Uterus (tissue), 4 donors: ENCODE data around the gene FBN1. TPM values are rescaled to one million over a fixed set of nuclear protein-coding genes. Genes with fewer than 3 reads are reported as not detected.

Source experiments
- DNase-seq, 2 donors: peaks; one replicate each; pipeline ENCODE4 v3.0.0-alpha.2; 2019 to 2020
- H3K27ac ChIP-seq, 2 donors: fragments of 200-600 bp; sonication (generic); 1 replicate in 1 of 2; 2 replicates in 1 of 2; pipeline ENCODE4 v1.5.1; 2016 to 2018
- H3K27me3 ChIP-seq, 2 donors: fragments of 200-600 bp; sonication (generic); one replicate each; pipeline ENCODE4 v1.5.1; 2018 to 2019; ENCODE audit warnings: control low read depth in 1 of 2
- H3K36me3 ChIP-seq, 2 donors: fragments of 200-600 bp; sonication (generic); one replicate each; pipeline ENCODE4 v1.5.1; 2019; ENCODE audit warnings: control low read depth in 1 of 2
- H3K4me1 ChIP-seq, 2 donors: fragments of 200-600 bp; sonication (generic); one replicate each; pipeline ENCODE4 v1.5.1; 2018 to 2019; ENCODE audit warnings: control low read depth in 1 of 2
- H3K4me3 ChIP-seq, 2 donors: fragments of 200-600 bp; sonication (generic); 1 replicate in 1 of 2; 2 replicates in 1 of 2; pipeline ENCODE4 v1.5.1; 2018 to 2019; ENCODE audit warnings: mild to moderate bottlenecking in 1 of 2
- H3K9me3 ChIP-seq, 2 donors: fragments of 200-600 bp; sonication (generic); one replicate each; pipeline ENCODE4 v1.5.1; 2019; ENCODE audit warnings: control low read depth in 1 of 2
- POLR2A ChIP-seq, 2 donors: fragments of 450-650 bp; IDR thresholded peaks; one replicate each; pipeline ENCODE4 v1.6.1; 2016; ENCODE audit warnings: antibody characterized with exemption in 2 of 2, mild to moderate bottlenecking in 1 of 2, moderate library complexity in 1 of 2
- intact Hi-C: fragments of 100-400 bp; cut with DNase I; formaldehyde crosslinking; loops from one replicate; pipeline ENCODE4 v1.15.1; 2023; ENCODE audit warnings: low total_unique reads
- total RNA-seq, 4 donors: library from RNA; depleted of rRNA in 3 of 4; stranded (reverse); fragments of >200 nt in 3 of 4; gene quantifications; one replicate each; pipeline versions ENCODE4 v1.1.0 to v1.2.4, GENCODE V29; 2014 to 2023
- TF ChIP-seq, protein P1 (sequence below), 4 experiments: fragments of 200-600 bp in 2 of 4; fragments of 450-650 bp in 2 of 4; sonication (generic) in 2 of 4; IDR thresholded peaks; one replicate each; pipeline ENCODE4 v1.5.1; 2016 to 2019; ENCODE audit warnings: antibody characterized with exemption in 4 of 4, mild to moderate bottlenecking in 2 of 4, moderate library complexity in 1 of 4
- donor health status: DM: yes; HTN: yes; CAD: no.

Gene FBN1
- total RNA-seq, 4 donors from 2014 or later: 76.3 to 584 (median 95.8) TPM

DNA sequence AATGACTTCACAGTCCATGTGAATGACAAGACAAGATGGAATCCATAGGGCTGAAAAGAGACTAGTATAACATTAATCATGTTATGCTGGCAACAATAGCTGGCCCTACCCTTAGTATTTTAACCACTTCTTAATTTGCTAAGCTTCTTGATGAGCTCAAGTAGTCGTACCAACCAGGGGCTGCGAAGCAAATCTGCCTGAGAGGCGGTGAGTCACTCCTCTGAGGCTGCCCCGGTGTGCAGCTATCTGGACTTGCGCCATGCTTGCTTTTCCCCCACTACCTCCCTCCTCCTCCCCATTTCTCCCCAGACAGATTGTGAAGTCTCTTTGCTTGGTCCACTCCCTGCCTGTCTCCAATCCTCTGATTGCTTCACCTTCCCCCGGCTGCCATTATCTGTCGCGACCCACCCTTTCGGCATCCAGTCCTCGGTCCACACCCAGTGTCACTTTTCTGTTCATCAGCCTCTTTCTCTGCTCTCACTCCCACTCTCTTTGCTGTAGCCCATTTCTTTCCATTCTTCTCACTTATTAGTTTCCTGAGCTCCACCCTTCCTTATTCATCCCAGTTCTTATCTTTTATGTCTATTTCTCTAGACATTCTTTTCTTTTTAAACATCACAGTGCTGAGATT lies 271.6 kb downstream of the FBN1 start:
- Histone ChIP-seq H3K4me1 (no peaks in the 10 kb centered on the region), H3K9me3 (no peaks in the 10 kb centered on the region), H3K4me3 (no peak overlapping the region), H3K27ac (no peak overlapping the region), H3K36me3 (no peaks in the 10 kb centered on the region), H3K27me3 (no peaks in the 10 kb centered on the region)
- intact Hi-C loops: no loop called here
- DNase-seq: peak in 1 of 2 donors; percentile 42
- TF ChIP-seq, protein P1, sequence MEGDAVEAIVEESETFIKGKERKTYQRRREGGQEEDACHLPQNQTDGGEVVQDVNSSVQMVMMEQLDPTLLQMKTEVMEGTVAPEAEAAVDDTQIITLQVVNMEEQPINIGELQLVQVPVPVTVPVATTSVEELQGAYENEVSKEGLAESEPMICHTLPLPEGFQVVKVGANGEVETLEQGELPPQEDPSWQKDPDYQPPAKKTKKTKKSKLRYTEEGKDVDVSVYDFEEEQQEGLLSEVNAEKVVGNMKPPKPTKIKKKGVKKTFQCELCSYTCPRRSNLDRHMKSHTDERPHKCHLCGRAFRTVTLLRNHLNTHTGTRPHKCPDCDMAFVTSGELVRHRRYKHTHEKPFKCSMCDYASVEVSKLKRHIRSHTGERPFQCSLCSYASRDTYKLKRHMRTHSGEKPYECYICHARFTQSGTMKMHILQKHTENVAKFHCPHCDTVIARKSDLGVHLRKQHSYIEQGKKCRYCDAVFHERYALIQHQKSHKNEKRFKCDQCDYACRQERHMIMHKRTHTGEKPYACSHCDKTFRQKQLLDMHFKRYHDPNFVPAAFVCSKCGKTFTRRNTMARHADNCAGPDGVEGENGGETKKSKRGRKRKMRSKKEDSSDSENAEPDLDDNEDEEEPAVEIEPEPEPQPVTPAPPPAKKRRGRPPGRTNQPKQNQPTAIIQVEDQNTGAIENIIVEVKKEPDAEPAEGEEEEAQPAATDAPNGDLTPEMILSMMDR (IDR thresholded peaks at IDR 0.05): no peak
- TF ChIP-seq POLR2A (IDR thresholded peaks at IDR 0.05): no peak

DNA sequence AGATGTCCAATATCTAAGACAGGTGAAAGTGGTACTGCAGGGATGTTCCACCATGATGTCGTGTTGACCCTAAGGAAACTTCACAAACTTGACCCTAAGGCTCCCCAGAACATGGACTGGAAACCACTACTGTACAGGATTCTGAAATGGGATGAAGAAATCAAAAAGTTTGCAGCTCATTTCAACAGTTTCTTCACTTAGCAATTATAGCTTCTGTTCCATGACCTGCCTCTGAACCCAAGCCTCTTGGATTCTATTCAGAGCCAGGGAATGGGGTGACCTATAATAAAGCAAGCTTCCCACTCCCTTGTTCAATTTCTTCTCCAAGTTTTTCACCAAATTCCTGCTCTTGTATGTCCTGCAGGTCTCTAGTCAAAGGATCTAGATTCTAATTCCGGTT lies 273.5 kb downstream of the FBN1 start:
- H3K27me3 ChIP-seq: no peaks in the 10 kb centered on the region
- no peaks in the 10 kb centered on the region for H3K9me3 ChIP-seq
- DNase-seq: no peak
- H3K4me3 ChIP-seq: no peak overlapping the region
- H3K36me3 ChIP-seq: no peaks in the 10 kb centered on the region
- no peak for TF ChIP-seq POLR2A (IDR thresholded peaks at IDR 0.05)
- TF ChIP-seq, protein P1 (IDR thresholded peaks at IDR 0.05): no peak
- intact Hi-C loops: no loop called here
- no peaks in the 10 kb centered on the region for H3K4me1 ChIP-seq
- H3K27ac ChIP-seq: no peak overlapping the region

DNA sequence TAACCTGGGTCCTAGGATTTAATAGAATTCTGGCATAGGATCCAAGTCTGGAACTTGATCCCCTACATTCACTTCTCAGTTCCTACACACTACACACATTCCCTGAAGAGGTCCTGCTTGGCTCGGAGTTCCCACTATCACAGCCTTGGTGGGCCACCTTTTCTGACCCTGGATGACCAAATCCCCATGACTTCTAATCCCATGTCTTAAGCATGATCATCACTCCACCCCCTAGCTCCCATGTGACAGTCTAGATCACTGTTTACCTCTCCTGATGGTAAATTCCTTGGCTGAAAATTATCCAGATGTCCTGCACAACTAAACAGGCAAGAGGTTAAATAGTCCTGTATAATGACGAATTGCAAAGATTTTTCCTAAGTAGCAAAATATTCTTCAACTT lies 274.0 kb downstream of the FBN1 start:
- Histone ChIP-seq H3K4me1 (no peaks in the 10 kb centered on the region), H3K9me3 (no peaks in the 10 kb centered on the region), H3K4me3 (no peak overlapping the region), H3K36me3 (no peaks in the 10 kb centered on the region), H3K27ac (no peak overlapping the region), H3K27me3 (no peaks in the 10 kb centered on the region)
- no peak for TF ChIP-seq POLR2A (IDR thresholded peaks at IDR 0.05)
- TF ChIP-seq, protein P1 (IDR thresholded peaks at IDR 0.05): no peak
- DNase-seq: no peak
- intact Hi-C loops: no loop called here

DNA sequence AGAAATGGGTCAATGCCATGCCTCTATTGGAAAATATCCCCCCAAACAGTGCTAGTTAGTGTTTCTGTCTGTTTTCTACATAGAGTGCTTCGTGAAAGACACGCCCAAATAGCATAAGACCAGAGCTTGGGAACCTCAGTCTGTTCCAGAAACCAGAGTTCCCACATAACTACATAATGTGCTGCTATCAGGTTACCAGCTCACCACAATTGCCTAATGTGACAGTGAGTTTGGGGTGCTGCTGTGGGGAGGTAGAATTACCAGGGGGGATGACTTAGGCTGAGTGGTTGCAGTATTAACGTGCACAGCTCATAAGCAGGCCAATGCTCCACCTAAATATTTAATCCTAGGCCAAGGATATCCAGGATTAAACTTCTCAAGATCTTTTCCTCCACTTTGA lies 275.0 kb downstream of the FBN1 start:
- Histone ChIP-seq H3K9me3 (no peaks in the 10 kb centered on the region), H3K4me1 (no peaks in the 10 kb centered on the region), H3K36me3 (no peaks in the 10 kb centered on the region), H3K27me3 (no peaks in the 10 kb centered on the region), H3K27ac (no peak overlapping the region), H3K4me3 (no peak overlapping the region)
- no peak for DNase-seq
- TF ChIP-seq POLR2A (IDR thresholded peaks at IDR 0.05): no peak
- TF ChIP-seq, protein P1 (IDR thresholded peaks at IDR 0.05): no peak
- intact Hi-C loops: no loop called here

DNA sequence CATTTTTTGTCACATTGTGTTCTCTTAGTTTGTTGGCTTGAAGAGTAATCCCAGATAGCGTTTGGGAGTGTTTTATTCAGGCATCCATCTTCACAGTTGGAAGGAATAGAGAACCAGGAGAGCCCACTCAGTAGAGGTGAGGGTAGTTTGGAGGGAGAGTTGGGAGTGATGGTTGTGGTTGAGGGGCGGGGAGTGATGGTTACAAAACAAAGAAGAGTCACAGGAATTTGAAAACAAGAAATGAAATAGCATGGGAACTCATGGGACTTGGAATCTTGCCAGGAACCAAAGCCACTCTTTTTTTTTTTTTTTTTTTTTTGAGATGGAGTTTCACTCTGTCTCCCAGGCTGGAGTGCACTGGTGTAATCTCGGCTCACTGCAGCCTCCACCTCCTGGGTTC lies 278.0 kb downstream of the FBN1 start:
- no peak for DNase-seq
- Histone ChIP-seq H3K36me3 (no peaks in the 10 kb centered on the region), H3K9me3 (no peaks in the 10 kb centered on the region), H3K4me1 (no peaks in the 10 kb centered on the region), H3K4me3 (no peak overlapping the region), H3K27ac (peak overlapping the region in 1 of 2 donors; percentile 33), H3K27me3 (no peaks in the 10 kb centered on the region)
- no peak for TF ChIP-seq POLR2A (IDR thresholded peaks at IDR 0.05)
- TF ChIP-seq, protein P1 (IDR thresholded peaks at IDR 0.05): no peak
- intact Hi-C loops: loop anchor here (5.0 kb wide), 1 partner anchor 190 kb away; no protein-coding TSS in a partner anchor
